CD4-positive, alpha-beta T cell treated with Interleukin-12 subunit alpha and Interleukin-12 subunit beta, for 1 hour (primary cell): ENCODE results near the gene PDZK1.
"Not testable (repeated sequence)": the region's sequence is repeated elsewhere in the genome, so short reads cannot be mapped to it uniquely, and the experiment has no call there.

Source experiments
- DNase-seq: peaks from one replicate; pipeline ENCODE4 v3.0.0-alpha.2; 2020

PDZK1 gene

DNA sequence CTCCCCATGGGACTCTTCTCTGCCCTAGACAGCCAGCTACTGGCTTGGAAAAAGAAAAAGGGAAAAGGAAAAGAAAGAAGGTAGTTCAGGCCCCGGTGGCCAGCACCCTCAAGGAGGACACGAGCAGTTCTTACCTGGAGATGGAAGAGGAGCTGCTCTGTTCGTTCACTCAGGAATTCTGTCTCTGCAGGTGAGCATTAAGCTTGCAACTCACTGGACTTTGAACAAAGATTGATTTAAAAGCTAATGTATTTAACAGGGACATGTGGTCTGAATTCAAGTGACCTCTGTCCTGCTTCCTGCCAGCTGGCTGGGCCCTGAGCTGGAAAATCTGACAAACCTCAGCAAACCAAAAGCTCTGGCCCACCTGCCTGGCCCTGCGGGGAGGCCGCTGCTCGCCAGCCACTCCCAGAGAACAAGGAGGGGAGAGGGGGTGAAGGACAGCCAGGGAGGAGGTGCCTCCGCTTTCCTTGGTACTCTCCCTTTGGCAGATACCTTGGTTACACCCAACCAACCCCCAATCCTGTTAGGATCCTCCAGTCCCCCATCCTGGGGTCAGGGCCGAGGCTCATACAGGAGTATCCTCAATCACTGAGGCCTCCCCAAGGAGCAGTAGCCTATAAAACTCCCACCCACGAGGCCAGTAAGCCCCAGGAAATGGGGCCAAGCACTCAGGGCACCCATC lies at the start of gene PDZK1:
Gene PDZK1, minus strand, starts transcription at position 186 of the 685 bp plus-strand sequence. CDS start 19,347 bp downstream, outside the sequence.
- DNase-seq, result no peak

DNA sequence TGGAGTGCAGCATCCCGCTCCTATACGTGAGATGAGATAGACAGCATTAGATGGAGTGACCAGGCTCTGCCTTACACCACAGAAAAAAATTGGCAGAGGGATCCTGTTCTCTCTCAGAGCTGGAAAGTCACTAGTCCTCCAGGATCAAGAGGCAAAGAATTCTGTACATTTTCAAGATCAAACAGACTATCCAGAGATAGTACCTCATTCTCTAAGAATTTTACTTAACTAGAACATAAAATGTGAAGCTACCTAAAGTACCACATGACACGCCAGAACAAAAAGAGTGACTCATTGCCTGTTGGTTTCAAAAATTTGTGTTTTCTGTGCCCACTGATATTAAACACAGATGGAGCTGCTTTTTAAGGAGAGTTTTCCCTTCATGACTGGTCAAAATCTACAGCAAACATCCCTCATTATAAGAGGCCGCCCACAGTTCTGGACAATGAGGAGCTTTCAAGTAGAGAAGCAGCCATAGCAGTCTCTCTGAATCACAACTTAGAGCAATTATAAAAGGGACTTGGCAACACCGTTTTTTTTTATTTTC lies 44.4 kb upstream of the PDZK1 start:
- no peak for DNase-seq

DNA sequence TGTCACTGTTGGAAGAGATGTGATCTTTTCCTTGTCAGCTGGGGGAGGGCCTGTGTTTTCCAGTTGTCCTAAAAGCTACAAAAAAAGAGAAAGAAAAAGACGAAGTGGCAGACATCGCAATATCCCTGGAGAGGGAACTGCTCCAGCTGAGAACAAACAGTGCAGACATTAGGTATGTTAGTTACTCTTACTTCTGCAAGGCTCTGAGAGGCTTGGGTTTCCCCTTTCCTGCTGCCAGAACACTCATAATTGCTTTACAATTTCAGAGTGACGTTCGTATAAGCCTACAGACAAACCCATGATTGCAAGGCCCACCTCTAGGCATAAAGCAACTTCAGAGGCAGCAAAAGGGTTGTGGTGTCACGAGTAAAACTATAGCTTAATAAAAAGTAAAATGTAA lies 43.3 kb upstream of the PDZK1 start:
- no peak for DNase-seq

DNA sequence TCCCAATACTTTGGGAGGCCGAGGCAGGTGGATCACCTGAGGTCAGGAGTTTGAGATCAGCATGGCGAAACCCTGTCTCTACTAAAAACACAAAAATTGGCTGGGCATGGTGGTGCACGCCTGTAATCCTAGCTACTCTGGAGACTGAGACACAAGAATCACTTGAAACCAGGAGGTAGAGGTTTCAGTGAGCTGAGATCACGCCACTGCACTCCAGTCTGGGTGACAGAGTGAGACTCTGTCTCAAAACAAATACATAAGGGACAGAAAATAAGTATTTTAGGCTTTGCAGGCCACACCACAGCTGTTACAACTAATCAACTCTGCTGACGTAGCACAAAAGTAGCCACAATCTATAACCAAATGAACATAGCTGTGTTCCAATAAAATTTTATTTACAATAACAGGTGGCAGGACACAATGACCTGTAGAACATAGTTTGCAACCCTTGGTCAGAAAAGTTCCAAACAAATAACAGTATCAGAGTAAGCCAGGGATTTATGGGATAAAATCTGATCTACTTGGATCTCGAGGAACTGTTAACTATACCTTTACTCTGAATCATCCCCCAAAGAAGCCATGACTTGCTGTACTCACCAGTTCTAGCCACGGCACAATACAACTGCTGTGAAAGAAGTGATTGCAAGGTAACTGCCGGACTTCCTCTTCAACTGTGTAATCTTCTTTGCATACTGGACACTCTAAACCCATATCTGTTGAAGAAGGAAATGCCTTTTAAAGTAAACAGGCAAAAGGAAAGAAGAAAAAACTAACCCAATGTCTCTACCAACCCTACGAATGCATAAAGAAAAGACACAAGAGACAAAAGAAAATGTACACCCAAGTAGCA lies 40.5 kb upstream of the PDZK1 start:
- DNase-seq, result no peak

DNA sequence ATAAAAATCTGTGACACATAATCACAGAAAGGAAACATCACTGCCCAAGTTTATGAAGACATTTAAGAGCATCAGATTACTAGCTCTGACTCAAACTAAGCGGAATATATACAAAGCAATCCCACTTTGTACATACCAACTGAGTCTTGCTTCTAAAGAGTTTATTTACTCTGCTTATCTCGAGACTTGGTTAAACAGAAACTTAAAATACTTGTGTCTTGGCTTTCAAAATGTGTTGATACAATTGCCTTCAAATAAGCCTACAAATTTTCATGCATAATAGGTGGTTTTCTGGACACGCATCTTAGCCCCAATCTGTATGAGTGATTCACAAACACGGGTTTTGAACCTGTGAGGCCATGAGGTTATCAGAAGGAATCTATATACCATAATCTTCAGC lies 33.1 kb upstream of the PDZK1 start:
- no peak for DNase-seq

DNA sequence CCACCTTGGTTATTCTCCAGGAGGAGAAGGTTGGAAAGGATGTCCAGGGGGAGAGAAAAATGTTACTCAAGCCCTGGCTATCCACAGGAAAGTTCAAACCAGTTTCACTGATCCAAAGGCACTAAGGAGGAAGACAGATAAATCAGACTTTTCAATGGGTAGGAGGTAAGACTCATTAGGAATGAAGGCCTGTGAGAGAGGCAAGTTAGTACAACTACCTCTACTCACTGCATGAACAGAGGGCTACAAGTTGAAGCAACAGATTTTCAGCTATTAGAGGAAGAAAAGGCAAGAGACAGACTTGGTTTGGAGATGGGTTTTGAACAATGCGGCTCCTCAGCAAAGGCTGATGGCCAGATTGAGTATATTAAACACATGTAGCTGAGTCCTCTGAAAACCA lies 29.0 kb upstream of the PDZK1 start:
- no peak for DNase-seq

DNA sequence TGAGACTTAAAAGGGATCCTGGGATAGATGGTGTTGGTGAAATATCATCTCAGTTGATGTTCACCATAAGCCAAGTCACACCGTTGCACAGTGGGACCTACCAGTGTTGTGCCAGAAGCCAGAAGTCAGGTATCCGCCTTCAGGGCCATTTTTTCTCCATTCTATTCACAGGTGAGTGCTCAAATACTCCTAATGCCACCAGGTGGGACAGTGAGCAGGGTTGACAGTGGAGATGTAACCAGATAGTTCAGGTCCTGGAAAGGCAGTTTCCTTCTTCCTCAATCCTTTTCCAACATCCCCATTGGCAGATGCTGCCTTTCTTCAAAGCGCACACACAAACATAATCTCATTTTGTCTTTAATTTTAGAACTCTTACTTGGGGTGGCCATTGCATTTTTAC lies 23.7 kb upstream of the PDZK1 start:
- DNase-seq, result no peak

DNA sequence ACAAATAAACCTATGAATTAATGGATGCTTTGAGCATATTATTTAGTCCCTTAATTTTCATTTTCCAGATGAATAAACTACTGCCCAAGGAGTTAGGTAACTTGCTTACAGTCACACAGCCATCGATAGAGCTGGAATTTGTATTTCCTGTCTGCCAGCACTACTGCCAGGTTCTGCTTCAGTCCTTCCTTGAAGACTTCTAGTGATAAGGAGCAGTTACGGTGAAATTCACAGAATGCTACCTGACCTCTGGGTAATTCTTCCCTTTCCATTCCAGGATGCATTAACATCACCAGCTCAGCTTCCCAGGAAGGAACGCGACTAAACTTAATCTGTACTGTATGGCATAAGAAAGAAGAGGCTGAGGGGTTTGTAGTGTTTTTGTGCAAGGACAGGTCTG lies 23.3 kb upstream of the PDZK1 start:
- DNase-seq, result no peak

DNA sequence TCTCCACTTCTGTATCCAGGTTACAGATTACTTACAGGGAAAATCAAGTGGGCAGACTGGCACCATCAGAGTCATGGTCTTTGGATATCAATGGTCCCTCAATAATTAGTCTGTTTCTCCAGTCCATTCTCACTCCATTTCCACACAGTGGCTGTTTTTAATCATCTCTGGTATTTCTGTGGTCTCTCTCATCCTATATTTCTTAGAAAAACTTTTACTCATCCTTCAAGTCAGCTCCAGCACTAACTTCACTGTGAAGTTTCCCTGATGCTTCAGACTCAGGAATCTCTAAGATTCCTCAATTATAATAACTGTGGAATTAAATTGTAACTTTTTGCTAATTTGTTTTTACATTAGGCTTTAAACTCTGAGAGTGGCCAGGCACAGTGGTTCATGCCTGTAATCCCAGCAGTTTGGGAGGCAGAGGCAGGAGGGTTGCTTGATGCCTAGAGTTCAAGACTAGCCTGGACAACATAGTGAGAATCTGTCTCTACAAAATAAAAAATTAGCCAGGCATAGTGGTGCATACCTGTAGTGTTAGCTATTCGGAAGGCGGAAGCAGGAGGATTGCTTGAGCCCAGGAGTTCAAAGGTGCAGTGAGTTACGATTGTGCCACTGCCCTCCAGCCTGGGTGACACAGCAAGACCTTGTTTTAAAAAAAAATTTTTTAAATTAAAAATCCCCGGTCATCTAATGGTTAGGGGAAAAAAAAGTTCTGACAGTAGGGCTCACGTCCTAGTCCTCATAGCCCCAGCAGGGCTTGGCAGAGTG lies 22.7 kb upstream of the PDZK1 start:
- no peak for DNase-seq

DNA sequence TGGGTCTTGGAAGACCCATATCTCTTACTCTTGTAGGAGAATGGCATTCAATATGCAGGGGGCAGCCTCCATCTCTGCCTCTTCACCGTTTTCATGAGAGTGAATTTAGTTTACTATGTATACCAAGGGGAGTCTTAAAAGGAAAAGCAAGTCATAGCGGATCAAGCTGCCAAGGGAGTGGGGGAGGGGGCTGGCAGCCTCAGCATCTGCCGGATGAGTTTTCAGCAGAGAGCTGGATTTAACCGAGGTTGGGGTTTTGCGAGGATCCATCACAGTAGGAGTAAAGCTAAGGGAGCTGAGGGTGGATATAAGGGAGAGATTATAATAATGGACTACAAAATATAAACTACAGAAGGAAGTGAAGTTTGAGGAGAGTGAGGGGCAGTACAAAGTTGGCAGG lies 22.0 kb upstream of the PDZK1 start:
- no peak for DNase-seq

DNA sequence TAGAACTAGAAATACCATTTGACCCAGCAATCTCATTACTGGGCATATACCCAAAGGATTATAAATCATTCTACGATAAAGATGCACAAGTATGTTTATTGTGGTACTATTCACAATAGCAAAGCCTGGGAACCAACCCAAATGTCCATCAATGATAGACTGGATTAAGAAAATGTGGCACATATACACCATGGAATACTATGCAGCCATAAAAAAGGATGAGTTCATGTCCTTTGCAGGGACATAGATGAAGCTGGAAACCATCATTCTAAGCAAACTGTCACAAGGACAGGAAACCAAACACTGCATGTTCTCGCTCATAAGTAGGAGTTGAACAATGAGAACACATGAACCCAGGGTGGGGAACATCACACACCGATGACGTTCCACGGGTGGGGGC lies 19.0 kb upstream of the PDZK1 start:
- not testable (repeated sequence) for DNase-seq

DNA sequence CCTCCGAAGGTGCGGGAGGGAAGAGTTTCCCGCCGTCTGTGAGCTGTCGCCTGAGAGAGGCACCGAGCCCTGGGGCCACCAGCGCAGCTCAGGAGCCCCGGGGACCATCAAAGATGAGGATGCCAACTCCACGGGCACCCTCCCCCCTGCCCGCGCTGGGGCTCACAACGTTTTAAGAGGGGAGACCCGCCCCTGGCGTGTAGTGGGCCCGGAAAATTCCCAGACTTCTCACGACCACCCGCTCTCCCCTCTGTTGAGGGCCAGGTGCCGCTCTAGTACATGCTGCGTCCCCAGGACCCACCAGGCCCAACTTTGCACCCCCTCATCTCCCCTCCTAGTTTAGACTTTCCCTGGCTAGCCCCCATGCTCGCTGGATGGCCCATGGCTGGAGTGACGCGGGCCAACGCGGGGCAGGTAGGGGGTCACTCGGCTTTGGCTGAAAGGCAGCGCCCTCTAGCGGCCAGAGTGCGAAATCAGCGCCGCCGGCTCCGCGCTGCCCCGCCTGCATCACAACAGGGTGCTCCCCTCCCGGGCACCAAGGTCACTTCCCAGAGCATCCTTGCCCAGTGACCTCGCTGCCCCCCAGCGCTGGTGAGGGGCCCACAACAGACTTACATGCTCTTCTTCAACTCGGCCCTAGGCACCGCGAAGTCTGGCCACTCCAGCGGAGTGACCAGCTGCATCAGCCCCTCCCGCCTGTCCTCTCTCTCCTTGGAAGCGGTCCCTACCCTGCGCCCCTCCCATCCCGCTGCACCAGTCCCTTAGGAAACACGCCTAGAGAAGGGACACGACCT lies 13.9 kb upstream of the PDZK1 start:
- DNase-seq, result peak; percentile 74

DNA sequence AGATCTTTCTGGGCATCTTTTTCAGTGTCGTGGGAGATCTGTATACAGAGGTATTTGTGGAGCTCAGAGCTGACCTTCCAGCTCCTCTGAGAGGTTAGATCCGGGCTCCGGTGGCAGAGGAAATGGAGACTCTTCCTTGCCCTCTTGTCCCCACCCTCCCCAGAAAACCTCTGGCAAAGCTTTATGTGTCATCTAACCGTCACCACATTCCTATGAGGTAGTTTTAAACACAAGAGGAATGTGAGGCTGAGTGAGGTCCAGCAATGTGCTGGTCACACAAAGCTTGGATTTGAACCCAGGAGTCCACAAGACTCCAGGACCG lies 13.3 kb upstream of the PDZK1 start:
- DNase-seq, result no peak

DNA sequence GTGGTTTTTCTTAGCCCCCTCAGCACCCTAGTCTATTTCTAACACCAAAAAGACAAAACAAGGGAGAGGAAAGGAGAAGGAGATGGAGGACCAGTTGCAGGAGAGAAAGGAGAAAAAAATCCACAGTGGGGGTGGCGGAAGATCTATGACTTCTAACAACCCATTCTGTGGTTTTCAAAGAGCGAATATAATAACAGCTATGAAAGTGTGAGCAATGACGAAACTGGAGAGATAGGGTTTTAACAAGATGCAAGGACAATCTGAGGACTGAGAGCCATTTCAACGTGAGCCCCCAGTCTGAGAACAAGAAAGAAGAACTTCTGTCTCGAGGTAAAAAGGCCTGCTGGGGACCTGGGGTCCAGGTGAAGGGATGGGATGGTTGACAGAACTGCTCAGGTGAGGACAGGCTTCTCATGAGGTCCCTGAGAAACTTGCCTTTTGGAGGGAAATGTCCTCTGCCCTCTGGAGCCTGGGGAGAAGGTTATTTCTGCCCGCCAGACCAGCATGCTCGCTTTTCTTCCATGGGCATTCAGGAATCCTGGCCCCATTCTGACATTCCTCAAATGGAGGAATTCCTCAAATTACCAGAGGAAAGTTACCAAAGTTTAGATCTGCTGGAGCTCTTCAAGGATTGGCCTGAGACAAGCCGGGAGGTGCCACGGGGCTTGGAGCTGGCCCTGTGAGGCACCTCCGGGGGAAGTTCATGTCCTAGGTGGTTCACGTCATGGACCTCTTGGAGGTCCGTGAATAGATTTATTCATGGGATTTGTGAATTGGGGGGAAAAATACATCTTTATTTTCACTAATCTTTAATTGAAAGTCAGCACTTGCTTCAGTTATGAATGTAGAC lies 12.3 kb upstream of the PDZK1 start, which contains the start of gene CD160:
Gene CD160, plus strand, starts transcription at position 270 of the 850 bp plus-strand sequence. CDS start 8,829 bp downstream, outside the sequence.
- DNase-seq, result peak; percentile 17

DNA sequence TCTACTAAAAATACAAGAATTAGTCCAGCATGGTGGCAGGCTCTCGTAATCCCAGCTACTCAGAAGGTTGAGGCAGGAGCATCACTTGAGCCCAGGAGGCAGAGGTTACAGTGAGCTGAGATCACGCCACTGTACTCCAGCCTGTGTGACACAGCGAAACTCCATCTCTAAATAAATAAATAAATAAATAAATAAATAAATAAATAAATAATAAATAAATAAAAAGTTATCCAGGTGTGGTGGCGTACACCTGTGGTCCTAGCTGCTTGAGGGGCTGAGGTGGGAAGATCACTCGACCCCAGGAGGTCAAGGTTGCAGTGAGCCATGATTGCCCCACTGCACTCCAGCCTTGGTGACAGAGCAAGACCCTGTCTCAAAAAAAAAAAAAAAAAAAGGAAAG lies 11.3 kb upstream of the PDZK1 start:
- not testable (repeated sequence) for DNase-seq

DNA sequence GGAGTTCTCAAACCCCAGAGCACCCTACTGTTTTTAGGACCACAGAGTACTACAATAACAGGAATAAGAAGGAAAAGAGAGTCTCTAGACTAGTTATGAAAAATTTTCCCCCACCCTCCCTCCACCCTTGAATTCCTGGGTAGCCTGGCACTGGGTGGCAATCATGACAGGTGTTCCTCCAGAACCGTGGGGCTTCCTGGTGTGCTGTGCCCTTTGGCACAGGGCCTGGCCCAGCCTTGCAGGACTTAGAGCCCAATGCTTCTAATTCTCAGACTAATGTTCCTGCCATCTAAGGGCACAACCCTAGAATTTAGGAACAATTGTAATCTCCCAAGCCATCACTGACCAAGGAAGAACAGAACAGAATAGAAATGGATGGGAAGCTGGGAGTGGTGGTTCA lies 10.7 kb upstream of the PDZK1 start:
- no peak for DNase-seq

DNA sequence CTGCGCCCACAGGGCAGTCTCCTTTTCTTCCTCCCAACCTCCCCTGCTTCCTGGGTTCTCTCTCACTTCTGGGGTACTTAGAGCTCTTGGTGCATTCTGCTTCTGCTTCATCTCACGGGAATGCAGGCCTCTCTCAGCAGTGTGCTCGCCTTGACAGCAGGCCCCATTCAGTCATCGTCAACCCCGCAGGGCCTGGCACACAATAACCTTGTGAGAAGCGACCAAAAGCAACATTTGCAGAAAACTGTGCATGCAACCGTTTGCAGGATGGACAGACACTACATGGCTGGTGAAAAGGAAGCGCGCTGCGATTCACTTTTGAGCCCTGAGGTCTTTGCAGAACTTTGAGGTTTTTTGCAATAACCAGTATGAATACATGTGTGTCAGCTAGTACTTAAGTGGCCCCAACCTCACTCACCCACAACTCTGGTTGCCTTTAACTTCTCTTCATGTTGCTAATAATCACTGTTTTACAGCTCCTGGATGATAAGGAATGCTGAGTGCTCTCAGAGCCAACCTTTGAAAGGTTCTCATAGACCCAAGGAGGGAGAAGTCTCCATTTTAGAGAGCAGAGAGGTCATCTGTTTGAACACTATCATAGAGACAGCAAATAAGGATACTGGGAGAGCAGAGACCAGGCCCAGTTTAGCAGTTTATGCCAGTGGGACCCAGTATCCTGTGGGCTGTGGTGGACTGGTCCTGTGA lies 9.6 kb upstream of the PDZK1 start:
- DNase-seq, result no peak

DNA sequence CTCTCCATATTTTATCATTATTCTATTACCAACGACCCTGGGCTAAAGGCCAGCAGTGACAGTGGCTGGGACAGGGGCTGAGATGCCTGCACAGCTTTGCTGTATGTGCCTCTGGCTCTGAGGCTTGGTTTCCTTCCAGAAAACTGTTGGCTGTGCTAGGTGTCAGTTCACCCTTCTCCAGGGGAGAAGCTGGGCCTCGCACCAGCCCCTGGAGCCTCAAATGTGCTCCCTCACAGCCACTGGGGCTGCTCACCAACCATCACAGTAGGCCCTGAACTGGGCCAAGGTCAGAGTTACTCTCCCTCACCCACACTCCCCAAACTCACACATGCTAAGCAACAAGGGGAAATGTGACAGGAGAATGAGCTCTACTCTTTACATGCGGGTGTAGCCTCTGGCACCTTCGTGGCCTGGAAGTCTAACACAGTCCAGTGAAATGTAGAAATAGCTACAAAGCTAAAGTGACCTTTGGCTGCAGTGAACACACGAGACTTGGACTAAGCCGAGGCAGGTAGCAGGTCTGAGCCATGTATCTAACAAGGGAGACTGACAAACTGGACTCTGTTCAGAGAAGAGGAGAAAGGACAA lies 7.5 kb upstream of the PDZK1 start:
- DNase-seq, result no peak

DNA sequence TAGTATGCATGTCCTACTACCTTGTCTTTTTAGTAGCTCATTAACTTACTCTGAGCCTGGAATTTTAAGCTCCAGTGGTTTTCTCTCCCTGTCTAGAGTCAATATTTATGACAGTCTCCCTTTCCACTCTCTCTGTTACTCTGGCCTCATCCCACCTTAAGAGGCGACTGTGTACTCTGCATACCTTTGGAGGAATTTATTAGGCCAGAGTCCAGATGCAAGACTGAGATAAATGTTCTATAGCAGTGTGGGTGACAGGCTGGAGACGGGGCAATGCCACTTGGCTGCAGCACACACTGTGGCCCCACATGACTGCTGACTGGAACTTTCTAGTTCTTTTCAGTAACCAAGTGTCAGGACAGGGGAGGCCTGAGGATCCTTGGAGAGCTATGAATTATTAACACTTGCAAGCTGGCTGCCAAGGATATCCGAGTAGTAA lies 4.1 kb upstream of the PDZK1 start:
- DNase-seq, result no peak

DNA sequence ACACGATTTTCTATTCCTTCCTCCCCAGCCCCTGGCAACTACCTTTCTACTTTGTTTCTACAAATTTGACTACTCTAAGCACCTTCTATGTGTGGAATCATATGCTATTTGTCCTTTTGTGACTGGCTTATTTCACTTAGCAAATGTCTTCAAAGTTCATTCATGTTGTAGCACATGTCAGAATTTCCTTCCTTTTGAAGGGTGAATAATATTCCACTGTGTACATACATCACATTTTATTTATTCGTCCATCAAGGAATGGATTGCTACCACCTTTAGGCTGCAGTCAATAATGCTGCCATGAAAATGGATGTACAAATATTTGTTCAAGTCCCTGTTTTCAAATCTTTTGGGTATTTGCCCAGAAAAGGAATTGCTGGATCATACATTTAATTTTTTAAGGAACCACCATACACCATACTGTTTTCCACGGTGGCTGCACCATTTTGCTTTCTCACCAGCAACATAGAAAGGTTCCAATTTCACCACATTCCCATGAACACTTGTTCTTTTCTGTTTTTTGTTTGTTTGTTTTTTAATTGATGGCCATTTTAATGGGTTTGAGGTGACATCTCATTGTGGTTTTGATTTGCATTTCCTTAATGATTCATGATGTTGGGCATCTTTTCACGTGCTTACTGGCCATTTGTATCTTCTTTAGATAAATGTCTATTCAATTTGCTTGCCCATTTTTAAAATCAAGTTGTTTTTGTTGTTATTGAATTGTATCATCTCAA lies 3.3 kb upstream of the PDZK1 start:
- DNase-seq, result no peak
